Putamen (tissue), 1 donor: ENCODE data around the gene SLC38A6.
A peak's percentile ranks its signal among the peaks of the same experiment; 100 is the strongest.

Experiments used
- DNase-seq: peaks from one replicate; pipeline ENCODE4 v3.0.0-alpha.2; 2016; ENCODE audit warnings: low spot score

SLC38A6 gene

GRCh38 chr14:60980811-60981632, at the start of gene SLC38A6, which contains the start of gene TRMT5:
Gene SLC38A6, plus strand, starts transcription at chr14:60981245. Its CDS starts 33 bp downstream, at chr14:60981278.
Gene TRMT5, minus strand, starts transcription at chr14:60981079. Its CDS starts 106 bp downstream, at chr14:60980973.
- peak; percentile 93 for DNase-seq

GRCh38 chr14:60933920-60934655, 47.0 kb upstream of the SLC38A6 start:
- no peak for DNase-seq

GRCh38 chr14:60935319-60935718, 45.7 kb upstream of the SLC38A6 start:
- no peak for DNase-seq

- no peak for DNase-seq
These were observed 37.4 kb upstream of the SLC38A6 start for GRCh38 chr14:60943637-60944032.

- DNase-seq, result no peak
These were observed 36.8 kb upstream of the SLC38A6 start for GRCh38 chr14:60944204-60944603.

- DNase-seq, result no peak
These were observed 35.1 kb upstream of the SLC38A6 start for GRCh38 chr14:60945984-60946383.

- DNase-seq, result no peak
These were observed 34.3 kb upstream of the SLC38A6 start for GRCh38 chr14:60946773-60947172.

- no peak for DNase-seq
These were observed 29.1 kb upstream of the SLC38A6 start for GRCh38 chr14:60951776-60952435.

- DNase-seq, result no peak
These were observed 24.8 kb upstream of the SLC38A6 start for GRCh38 chr14:60956202-60956601.

GRCh38 chr14:60956632-60957031, 24.4 kb upstream of the SLC38A6 start:
- no peak for DNase-seq

- DNase-seq, result no peak
These were observed 22.9 kb upstream of the SLC38A6 start for GRCh38 chr14:60958146-60958545.

- DNase-seq, result no peak
These were observed 17.3 kb upstream of the SLC38A6 start for GRCh38 chr14:60963761-60964160.

GRCh38 chr14:60964904-60965303, 16.1 kb upstream of the SLC38A6 start:
- no peak for DNase-seq

- DNase-seq, result no peak
These were observed 15.6 kb upstream of the SLC38A6 start for GRCh38 chr14:60965402-60965801.

- DNase-seq, result no peak
These were observed 12.9 kb upstream of the SLC38A6 start for GRCh38 chr14:60968099-60968498.

GRCh38 chr14:60968671-60969070, 12.4 kb upstream of the SLC38A6 start:
- no peak for DNase-seq

GRCh38 chr14:60970146-60970545, 10.9 kb upstream of the SLC38A6 start:
- no peak for DNase-seq

GRCh38 chr14:60971271-60971670, 9.8 kb upstream of the SLC38A6 start:
- no peak for DNase-seq

- no peak for DNase-seq
These were observed 8.8 kb upstream of the SLC38A6 start for GRCh38 chr14:60972295-60972694.

GRCh38 chr14:60973070-60973469, 8.0 kb upstream of the SLC38A6 start:
- DNase-seq, result no peak

GRCh38 chr14:60974090-60974651, 6.9 kb upstream of the SLC38A6 start:
- no peak for DNase-seq

- DNase-seq, result no peak
These were observed 5.5 kb upstream of the SLC38A6 start for GRCh38 chr14:60975551-60975950.
